Tibial artery (tissue), 4 donors: Measurements from ENCODE around the gene SETD5.

Experiments
- DNase-seq, 2 donors: peaks; one replicate each; pipeline ENCODE4 v3.0.0-alpha.2; 2019
- H3K27ac ChIP-seq, 2 donors: fragments of 200-600 bp; sonication (generic) in 1 of 2; 1 replicate in 1 of 2; 2 replicates in 1 of 2; pipeline ENCODE4 v1.5.1; 2018 to 2019; ENCODE audit warnings: mild to moderate bottlenecking in 1 of 2
- H3K27me3 ChIP-seq, 2 donors: fragments of 200-600 bp; sonication (generic) in 1 of 2; one replicate each; pipeline versions ENCODE4 v1.5.1 to v1.6.0; 2016 to 2019
- H3K36me3 ChIP-seq, 3 donors: fragments of 200-600 bp; sonication (generic) in 2 of 3; one replicate each; pipeline ENCODE4 v1.5.1; 2016 to 2019; ENCODE audit warnings: mild to moderate bottlenecking in 2 of 3
- H3K4me1 ChIP-seq, 4 donors: fragments of 200-600 bp; sonication (generic) in 2 of 4; 1 replicate in 3 of 4; 2 replicates in 1 of 4; pipeline ENCODE4 v1.5.1; 2016 to 2019
- H3K4me3 ChIP-seq, 2 donors: fragments of 200-600 bp; sonication (generic) in 1 of 2; 1 replicate in 1 of 2; 2 replicates in 1 of 2; pipeline ENCODE4 v1.5.1; 2018 to 2019; ENCODE audit warnings: mild to moderate bottlenecking in 2 of 2
- H3K9me3 ChIP-seq, 3 donors: fragments of 200-600 bp; sonication (generic) in 1 of 3; one replicate each; pipeline ENCODE4 v1.5.1; 2016 to 2019
- intact Hi-C: fragments of 100-400 bp; cut with DNase I; formaldehyde crosslinking; loops from one replicate; pipeline ENCODE4 v1.15.0; 2023; ENCODE audit warnings: low total_unique reads
- TF ChIP-seq, protein P1 (sequence below), 2 experiments: fragments of 200-600 bp in 1 of 2; fragments of 450-650 bp in 1 of 2; IDR thresholded peaks; one replicate each; pipeline ENCODE4 v1.5.1; 2017 to 2019; ENCODE audit warnings: antibody characterized with exemption in 2 of 2, mild to moderate bottlenecking in 1 of 2, moderate library complexity in 1 of 2

The SETD5 gene

GRCh38 chr3:9379327-9379726 lies 18.1 kb upstream of the SETD5 start:
- Histone ChIP-seq H3K4me3 (no peak overlapping the region), H3K4me1 (no peaks in the 10 kb centered on the region), H3K27ac (no peak overlapping the region), H3K36me3 (peaks cover 73 to 84% (median 81%) of the 10 kb centered on the region in 3 donors), H3K27me3 (no peaks in the 10 kb centered on the region), H3K9me3 (no peaks in the 10 kb centered on the region)
- intact Hi-C loops, result no loop called here
- DNase-seq, result no peak
- TF ChIP-seq, protein P1, sequence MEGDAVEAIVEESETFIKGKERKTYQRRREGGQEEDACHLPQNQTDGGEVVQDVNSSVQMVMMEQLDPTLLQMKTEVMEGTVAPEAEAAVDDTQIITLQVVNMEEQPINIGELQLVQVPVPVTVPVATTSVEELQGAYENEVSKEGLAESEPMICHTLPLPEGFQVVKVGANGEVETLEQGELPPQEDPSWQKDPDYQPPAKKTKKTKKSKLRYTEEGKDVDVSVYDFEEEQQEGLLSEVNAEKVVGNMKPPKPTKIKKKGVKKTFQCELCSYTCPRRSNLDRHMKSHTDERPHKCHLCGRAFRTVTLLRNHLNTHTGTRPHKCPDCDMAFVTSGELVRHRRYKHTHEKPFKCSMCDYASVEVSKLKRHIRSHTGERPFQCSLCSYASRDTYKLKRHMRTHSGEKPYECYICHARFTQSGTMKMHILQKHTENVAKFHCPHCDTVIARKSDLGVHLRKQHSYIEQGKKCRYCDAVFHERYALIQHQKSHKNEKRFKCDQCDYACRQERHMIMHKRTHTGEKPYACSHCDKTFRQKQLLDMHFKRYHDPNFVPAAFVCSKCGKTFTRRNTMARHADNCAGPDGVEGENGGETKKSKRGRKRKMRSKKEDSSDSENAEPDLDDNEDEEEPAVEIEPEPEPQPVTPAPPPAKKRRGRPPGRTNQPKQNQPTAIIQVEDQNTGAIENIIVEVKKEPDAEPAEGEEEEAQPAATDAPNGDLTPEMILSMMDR (IDR thresholded peaks at IDR 0.05), result no peak

DNA sequence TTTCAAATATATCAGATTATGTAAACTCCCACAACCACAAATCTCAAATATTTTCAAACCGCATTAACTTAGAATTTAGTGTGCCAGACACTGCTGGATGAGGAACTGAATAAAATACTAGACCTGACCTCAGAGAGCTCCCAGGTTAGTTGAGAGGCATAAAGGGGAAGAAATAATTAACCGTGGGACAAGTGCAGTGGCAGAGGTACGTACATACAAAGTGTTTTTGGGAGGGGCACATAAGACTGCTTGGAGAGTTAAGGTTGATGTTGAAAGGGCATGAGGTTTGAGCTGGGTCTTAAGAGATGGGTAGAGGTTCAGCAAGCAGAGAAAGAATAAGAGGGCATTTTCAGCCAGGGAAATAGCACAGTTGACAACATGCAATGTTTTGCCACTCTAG lies 17.4 kb upstream of the SETD5 start:
- H3K4me3 ChIP-seq, result no peak overlapping the region
- intact Hi-C loops, result no loop called here
- H3K4me1 ChIP-seq, result no peaks in the 10 kb centered on the region
- H3K27ac ChIP-seq, result no peak overlapping the region
- no peaks in the 10 kb centered on the region for H3K9me3 ChIP-seq
- no peaks in the 10 kb centered on the region for H3K27me3 ChIP-seq
- no peak for DNase-seq
- H3K36me3 ChIP-seq, result peaks cover 73 to 84% (median 81%) of the 10 kb centered on the region in 3 donors
- TF ChIP-seq, protein P1 (IDR thresholded peaks at IDR 0.05), result no peak

DNA sequence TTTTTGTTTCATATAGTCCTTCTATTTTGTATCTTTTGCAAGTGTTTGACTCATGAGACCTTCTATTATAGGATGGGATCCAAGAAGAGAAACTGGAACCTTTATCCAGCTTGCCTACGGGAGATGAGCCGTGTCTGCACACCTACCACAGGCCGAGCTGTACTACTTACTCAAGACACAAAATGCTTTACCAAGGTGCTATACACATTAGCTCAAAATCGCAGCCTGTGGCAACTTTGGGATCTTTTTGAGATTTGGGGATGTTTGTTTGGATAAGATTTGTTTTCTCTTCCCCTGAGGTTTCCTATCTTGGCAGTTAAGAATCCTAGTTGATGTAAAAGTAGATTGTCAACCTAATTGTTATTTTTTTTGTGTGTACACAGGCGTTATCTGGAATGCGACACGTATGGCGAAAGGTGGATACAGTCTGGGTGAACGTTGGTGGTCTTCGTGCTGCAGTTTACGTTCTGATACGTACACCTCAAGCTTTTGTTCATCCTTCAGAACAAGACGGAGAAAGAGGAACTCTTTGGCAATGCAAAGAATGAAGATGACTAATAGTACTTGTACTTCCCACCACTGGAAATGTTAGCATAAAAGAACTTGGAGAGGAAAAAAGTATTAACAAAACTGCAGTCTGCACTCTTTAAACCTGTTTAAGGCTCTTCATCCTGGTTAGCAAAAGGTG lies 13.1 kb upstream of the SETD5 start:
- intact Hi-C loops, result no loop called here
- Histone ChIP-seq H3K27ac (no peak overlapping the region), H3K4me3 (no peak overlapping the region), H3K36me3 (peaks cover 72 to 89% (median 85%) of the 10 kb centered on the region in 3 donors), H3K4me1 (no peaks in the 10 kb centered on the region), H3K9me3 (no peaks in the 10 kb centered on the region), H3K27me3 (no peaks in the 10 kb centered on the region)
- DNase-seq, result no peak
- TF ChIP-seq, protein P1 (IDR thresholded peaks at IDR 0.05), result no peak

GRCh38 chr3:9385187-9386077 lies 12.0 kb upstream of the SETD5 start:
- H3K9me3 ChIP-seq, result no peaks in the 10 kb centered on the region
- TF ChIP-seq, protein P1 (IDR thresholded peaks at IDR 0.05), result no peak
- no peaks in the 10 kb centered on the region for H3K27me3 ChIP-seq
- DNase-seq, result no peak
- H3K36me3 ChIP-seq, result peaks cover 71 to 89% (median 85%) of the 10 kb centered on the region in 3 donors
- no peaks in the 10 kb centered on the region for H3K4me1 ChIP-seq
- H3K4me3 ChIP-seq, result no peak overlapping the region
- no peak overlapping the region for H3K27ac ChIP-seq
- intact Hi-C loops, result no loop called here

DNA sequence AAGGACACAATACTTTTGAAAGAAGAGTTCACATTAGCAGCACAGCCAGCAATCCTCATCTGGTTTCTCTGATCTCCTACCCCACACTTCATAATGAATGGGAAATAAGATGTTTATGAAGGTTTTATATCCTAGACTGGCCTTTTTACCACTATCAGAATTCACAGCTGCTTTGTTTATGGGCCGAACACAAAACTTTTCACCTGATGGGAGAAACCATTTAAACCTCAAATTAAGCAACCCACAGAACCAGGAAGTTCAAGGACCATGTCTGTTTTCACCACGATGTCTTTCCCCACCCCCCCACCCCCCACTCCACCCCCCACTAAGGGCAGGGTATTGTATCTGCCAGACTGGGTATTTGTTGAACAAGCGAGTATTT lies 11.3 kb upstream of the SETD5 start:
- TF ChIP-seq, protein P1 (IDR thresholded peaks at IDR 0.05), result no peak
- DNase-seq, result no peak
- H3K9me3 ChIP-seq, result no peaks in the 10 kb centered on the region
- peaks cover 72 to 89% (median 87%) of the 10 kb centered on the region in 3 donors for H3K36me3 ChIP-seq
- H3K27me3 ChIP-seq, result no peaks in the 10 kb centered on the region
- no peak overlapping the region for H3K27ac ChIP-seq
- no peaks in the 10 kb centered on the region for H3K4me1 ChIP-seq
- intact Hi-C loops, result no loop called here
- H3K4me3 ChIP-seq, result no peak overlapping the region
